Raji (cell line): ENCODE measurements around the gene CCDC174.

Experiments used
- POLR2A ChIP-seq: IDR thresholded peaks from 2 replicates; pipeline ENCODE4 v1.6.1; 2011; ENCODE audit warnings: low read depth, low read length, control low read depth; ENCODE audit not compliant: insufficient read depth

Gene CCDC174

GRCh38 chr3:14674841-14675240, 23.3 kb downstream of the CCDC174 start, which contains the start of gene C3orf20:
Gene C3orf20, plus strand, starts transcription at chr3:14675141. Its CDS starts 7,573 bp downstream, at chr3:14682714.
- no peak for TF ChIP-seq POLR2A

- no peak for TF ChIP-seq POLR2A
Measured at GRCh38 chr3:14676881-14677280, 25.3 kb downstream of the CCDC174 start.

GRCh38 chr3:14678015-14678503, 26.5 kb downstream of the CCDC174 start:
- no peak for TF ChIP-seq POLR2A

- TF ChIP-seq POLR2A = no peak
Measured at GRCh38 chr3:14680115-14680514, 28.6 kb downstream of the CCDC174 start.

DNA sequence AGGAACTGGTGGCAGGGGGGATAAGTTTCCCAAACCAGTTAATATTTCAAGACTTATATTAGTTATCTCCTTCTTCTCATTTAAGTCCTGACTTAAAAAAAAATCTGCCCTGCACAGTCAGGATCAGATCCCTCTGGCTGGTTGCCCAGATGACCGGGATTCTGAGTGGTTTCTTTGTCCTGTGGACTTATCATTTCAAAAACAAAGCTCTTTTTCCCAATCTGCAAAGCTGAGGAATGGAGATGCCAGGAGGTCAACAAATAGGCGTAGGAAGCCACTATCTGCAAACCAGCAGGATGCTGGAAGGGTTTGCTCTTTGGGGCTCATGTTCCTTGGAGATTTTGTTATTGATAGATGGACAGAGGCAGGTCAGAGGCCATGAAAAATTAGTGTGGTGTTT, 29.2 kb downstream of the CCDC174 start:
- no peak for TF ChIP-seq POLR2A

GRCh38 chr3:14684447-14684846, 32.9 kb downstream of the CCDC174 start:
- TF ChIP-seq POLR2A = no peak

DNA sequence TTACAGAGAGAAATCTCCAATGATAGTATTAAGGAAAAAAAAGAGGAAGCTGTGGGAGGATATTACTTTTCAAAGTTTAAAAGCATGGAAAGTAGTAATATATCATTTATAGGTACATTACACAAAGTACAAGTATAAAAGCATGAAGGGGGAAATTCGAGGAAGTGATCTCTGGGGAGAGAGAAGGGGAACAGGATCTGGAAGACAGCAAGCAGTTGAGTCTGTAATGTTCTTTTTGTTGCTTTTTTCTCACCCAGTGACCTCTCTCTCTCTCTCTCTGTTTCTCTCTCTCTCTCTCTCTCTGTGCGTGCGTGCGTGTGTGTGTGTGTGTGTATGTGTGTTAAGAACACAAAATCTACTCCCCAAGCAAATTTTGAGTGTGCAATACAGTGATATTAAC, 33.6 kb downstream of the CCDC174 start:
- TF ChIP-seq POLR2A = no peak

DNA sequence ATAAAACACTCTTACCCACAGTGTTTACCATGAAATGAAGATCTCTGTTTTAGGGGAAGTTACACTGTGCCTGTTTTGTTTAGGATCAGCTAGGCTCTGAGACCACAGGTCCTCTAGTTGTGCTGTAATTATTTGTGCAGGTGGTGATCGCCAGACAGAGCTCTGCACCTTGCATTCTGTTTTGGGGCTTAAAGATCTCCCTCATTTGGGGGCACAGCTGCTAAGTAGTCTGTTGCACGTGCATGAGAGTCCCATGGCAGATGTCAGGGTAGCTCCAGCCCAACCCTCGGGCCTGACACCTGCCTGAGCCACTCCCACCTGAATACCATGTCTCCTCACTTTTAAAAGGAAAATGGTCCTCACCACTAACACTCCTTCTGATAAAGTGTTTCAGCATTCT, 35.8 kb downstream of the CCDC174 start:
- peak; percentile 44 for TF ChIP-seq POLR2A

DNA sequence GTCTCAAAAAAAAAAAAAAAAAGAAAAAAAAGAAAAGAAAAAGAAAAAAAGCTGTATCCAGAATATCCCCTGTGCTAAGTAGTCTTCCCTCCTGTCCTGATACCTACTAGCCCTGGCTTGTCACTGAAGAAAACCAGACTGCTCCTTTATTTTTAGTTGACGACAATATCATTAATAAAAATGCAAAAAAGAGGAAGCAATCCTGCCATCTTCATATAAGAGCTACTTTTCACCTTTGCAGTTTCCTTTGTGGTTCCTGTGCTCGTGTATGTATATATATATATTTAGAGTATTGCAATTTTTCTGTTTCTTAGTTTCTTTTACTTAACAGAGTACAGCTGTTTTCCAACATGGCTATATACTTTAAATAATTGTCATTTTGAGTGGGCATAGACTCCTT, 37.0 kb downstream of the CCDC174 start:
- TF ChIP-seq POLR2A = 0 out of 2 replicates have a peak, but pooled peaks have one; percentile 12

DNA sequence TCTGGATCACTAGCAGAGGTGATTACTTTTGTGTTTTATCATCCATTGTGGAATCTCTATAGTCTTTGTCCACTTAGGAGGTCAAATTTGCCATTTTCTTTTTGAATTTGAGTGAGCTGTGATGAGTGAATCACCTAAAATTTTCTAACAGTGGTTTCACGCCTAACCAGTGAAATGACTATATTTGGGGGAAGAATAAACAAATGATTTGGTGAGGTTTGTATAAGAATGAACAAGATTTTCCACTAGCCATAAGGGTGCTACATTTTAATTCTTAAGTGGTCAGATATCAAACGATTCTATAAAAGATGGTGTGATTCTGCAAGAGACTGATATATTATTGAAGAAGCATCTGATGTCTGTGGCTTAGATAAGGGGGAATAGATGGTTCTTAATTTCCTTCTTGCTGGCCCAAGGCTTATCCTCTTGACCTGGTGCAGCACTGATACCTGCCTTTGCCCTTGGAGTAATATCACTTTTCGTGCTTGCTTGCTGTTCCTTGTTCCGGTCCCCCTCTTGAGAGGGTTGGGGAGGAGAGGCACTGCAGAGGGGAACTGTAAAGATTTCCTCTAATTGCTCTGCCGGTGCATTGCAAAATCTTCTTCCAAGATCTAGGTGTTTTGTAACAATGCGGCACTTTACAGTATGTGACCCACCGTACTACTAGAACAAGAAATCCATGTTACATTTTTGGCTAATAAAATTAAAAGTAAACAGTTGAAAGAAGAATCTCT, 37.9 kb downstream of the CCDC174 start:
- TF ChIP-seq POLR2A = no peak; the same call in 1 of the 2 replicates

DNA sequence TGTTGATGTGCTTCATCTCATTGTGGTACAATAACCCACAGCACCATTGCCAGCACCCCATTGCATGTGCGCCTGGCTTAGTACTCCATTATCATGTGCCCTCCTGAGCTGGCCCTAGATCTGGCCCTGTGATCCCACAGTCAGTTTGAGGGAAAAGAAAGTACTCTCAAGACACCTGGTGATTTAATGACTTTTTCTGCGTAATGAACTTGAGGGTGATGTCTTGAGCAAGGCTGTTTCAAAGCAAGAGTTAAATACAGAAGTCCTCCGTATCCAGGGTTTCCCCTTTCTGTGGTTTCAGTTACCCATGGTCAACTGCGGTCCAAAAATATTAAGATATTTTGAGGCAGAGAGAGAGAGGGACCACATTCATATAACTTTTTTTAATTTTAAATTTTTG, 39.7 kb downstream of the CCDC174 start:
- TF ChIP-seq POLR2A = peak; percentile 5; the same call in 1 of the 2 replicates

DNA sequence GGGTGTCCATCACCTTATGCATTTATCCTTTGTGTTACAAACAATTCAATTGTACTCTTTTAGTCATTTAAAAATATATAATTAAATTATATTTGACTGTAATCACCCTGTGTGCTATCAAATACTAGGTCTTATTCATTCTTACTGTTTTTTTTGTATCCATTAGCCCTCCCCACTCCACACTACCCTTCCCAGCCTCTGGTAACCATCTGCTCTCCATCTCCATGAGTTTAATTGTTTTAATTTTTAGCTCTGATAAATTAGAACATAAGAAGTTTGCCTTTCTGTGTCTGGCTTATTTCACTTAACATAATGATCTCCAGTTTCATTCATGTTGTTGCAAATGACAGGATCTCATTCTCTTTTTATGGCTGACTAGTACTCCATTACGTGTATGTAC, 40.2 kb downstream of the CCDC174 start:
- TF ChIP-seq POLR2A = peak; percentile 27; the same call in 1 of the 2 replicates

DNA sequence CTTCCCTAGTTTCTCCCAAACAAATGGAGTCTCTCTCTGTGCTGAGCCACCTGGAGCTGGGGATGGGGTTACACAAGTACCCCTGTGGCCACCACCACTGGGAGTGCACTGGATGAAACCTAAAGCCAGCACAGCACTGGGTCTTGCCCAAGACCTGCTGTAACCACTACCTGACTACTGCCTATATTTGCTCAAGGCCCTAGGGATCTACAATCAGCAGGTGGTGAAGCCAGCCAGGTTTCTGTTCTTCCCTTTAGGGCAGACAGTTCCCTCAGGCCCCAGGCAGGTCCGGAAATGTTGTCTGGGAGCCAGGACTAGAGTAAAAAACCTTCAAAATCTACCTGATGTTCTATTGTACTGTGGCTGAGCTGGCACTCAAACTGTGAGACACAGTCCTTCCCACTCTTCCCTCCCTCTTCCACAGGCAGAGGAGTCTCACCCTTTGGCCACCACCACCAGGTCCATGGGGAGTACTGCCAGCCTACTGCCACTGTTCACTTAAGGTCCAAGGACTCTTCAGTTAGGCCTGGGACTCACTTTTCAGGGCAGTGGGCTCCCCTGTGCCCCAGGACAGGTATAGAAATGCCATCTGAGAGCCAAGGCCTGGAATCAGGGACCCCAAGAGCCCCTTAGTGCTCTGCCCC, 47.2 kb downstream of the CCDC174 start:
- no peak for TF ChIP-seq POLR2A

DNA sequence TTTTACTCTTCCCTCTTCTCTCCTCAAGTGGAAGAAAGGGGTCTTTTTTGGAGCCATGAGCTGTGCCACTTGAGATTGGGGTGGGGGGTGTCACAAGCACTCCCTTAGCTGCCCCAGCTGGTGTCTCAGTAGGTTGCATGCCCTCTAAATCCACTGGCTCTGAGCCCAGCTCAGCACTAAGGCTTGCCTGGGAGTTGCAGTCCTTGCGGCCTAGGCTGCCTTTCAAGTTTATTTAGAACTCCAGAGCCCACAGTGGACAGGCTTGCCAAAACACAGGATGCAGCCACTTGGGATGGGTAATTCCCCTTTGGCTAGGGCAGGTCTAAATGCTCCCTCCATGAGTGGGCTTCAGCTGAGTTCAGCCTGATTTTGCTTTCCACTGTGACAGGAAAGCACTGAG, 48.1 kb downstream of the CCDC174 start:
- no peak for TF ChIP-seq POLR2A

DNA sequence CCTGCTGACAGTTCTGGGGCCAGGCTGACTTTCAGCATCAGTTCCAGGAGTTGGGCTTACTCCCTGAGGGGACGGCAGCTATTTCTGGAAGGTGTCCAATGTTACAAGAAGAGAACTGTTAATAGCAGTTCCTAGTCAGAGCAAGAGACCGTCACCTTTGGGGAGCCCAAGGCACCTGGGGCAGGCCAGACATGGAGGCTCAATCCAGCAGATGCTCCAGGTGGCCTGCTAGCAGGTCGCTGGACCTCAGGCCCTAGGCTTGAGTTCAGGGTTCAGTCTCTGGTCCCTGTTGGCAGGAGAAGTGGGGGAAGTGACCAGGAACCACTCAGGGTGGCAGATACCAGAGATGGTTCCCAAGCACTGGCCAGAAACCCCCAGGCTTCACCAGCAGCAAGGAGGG, 49.3 kb downstream of the CCDC174 start:
- TF ChIP-seq POLR2A = no peak

GRCh38 chr3:14701676-14702075, 50.1 kb downstream of the CCDC174 start:
- TF ChIP-seq POLR2A = no peak
